Panc1 (cell line): ENCODE results near the gene ZBTB34. TPM values are rescaled to one million over a fixed set of nuclear protein-coding genes. Genes with fewer than 3 reads are reported as not detected.

Source experiments
- ATAC-seq: fragments of 200-7000 bp; cut with Tn5 transposase; 2 replicates; pipeline ENCODE4 v1.9.1; 2020; ENCODE audit warnings: mild to moderate bottlenecking, moderate library complexity
- Bru-seq: library from RNA; stranded (reverse); fragments of 400-500 nt; gene quantifications from one replicate; lab custom pipeline; 2021; lab: Mats Ljungman, UMichigan
- BruChase-seq, 2 experiments: library from RNA; stranded (reverse); fragments of 400-500 nt; gene quantifications; one replicate each; lab custom pipeline; 2021; lab: Mats Ljungman, UMichigan
- BruUV-seq: library from RNA; stranded (reverse); fragments of 400-500 nt; replicated peaks from 2 replicates; lab custom pipeline; 2021; lab: Mats Ljungman, UMichigan
- CTCF ChIA-PET: fragments of 300-600 bp; sonication (Branson Sonifier 250); formaldehyde crosslinking; loops from one replicate; lab custom pipeline; 2022; ENCODE audit warnings: antibody characterized with exemption; lab: Charles Lee
- POLR2A ChIA-PET: fragments of 300-600 bp; sonication (Branson Sonifier 250); formaldehyde crosslinking; loops from one replicate; lab custom pipeline; 2022; ENCODE audit warnings: antibody characterized with exemption; lab: Charles Lee
- DNase-seq: peaks from one replicate; pipeline ENCODE4 v3.0.0-alpha.2; 2010; ENCODE audit warnings: low read depth, low spot score
- H3K27ac ChIP-seq: 2 replicates; pipeline ENCODE4 v1.5.1; 2011; ENCODE audit warnings: mild to moderate bottlenecking, low read length, inconsistent platforms
- H3K27me3 ChIP-seq: fragments of 200-500 bp; sonication (Bioruptor generic); 2 replicates; pipeline ENCODE4 v1.6.0; 2014; ENCODE audit warnings: low read length, inconsistent platforms; ENCODE audit not compliant: control insufficient read depth, insufficient read depth
- H3K36me3 ChIP-seq: fragments of 200-500 bp; sonication (Bioruptor generic); 2 replicates; pipeline ENCODE4 v1.5.1; 2014; ENCODE audit warnings: inconsistent platforms, mild to moderate bottlenecking, low read length, moderate library complexity; ENCODE audit not compliant: control insufficient read depth, insufficient read depth
- H3K4me1 ChIP-seq: 2 replicates; pipeline ENCODE4 v1.5.1; 2011; ENCODE audit warnings: inconsistent platforms, mild to moderate bottlenecking, low read length, moderate library complexity; ENCODE audit not compliant: control insufficient read depth, insufficient read depth
- H3K4me3 ChIP-seq, 2 experiments: 2 replicates each; pipeline ENCODE4 v1.5.1; 2011 to 2012; ENCODE audit warnings: low read depth in 2 of 2, low read length in 2 of 2, mild to moderate bottlenecking in 2 of 2, inconsistent platforms in 1 of 2, moderate library complexity in 1 of 2
- H3K9me3 ChIP-seq: fragments of 200-500 bp; sonication (Bioruptor generic); 2 replicates; pipeline ENCODE4 v1.5.1; 2014; ENCODE audit warnings: low read depth, mild to moderate bottlenecking, inconsistent platforms, low read length, moderate library complexity; ENCODE audit not compliant: control insufficient read depth, insufficient read depth
- POLR2AphosphoS5 ChIP-seq: IDR thresholded peaks from 2 replicates; pipeline ENCODE4 v1.6.1; 2012; ENCODE audit warnings: mild to moderate bottlenecking, low read depth, low read length, moderate library complexity
- SIN3A ChIP-seq: IDR thresholded peaks from 2 replicates; pipeline ENCODE4 v1.6.1; 2012; ENCODE audit warnings: low read depth, mild to moderate bottlenecking, low read length, moderate library complexity, borderline replicate concordance; ENCODE audit not compliant: insufficient read depth
- in situ Hi-C: cut with HindIII; loops from 2 replicates; pipeline ENCODE4 v1.10.0; 2016; ENCODE audit warnings: low sequenced_read_pairs, low pct_unique_long_range_greater_than_20kb
- intact Hi-C: fragments of 100-400 bp; cut with micrococcal nuclease; formaldehyde crosslinking; loops from one replicate; pipeline ENCODE4 v1.10.0; 2022; ENCODE audit not compliant: unreplicated experiment
- long read RNA-seq: library from polyadenylated mRNA; unstranded; transcript quantifications from one replicate; pipeline ENCODE4 v2.0.0, GENCODE V29; 2021; ENCODE audit not compliant: unreplicated experiment
- polyA plus RNA-seq: library from polyadenylated mRNA; unstranded; fragments of >200 nt; gene quantifications from one replicate; pipeline ENCODE4 v1.2.1, GENCODE V29; 2012; ENCODE audit warnings: missing spikeins; ENCODE audit not compliant: insufficient read length
- total RNA-seq: library from RNA; stranded (reverse); gene quantifications from one replicate; pipeline ENCODE4 v1.2.1, GENCODE V29; 2021; ENCODE audit not compliant: unreplicated experiment
- TF ChIP-seq, protein P1 (sequence below): fragments of 450-650 bp; IDR thresholded peaks from 2 replicates; pipeline ENCODE4 v1.5.1; 2017; ENCODE audit warnings: mild to moderate bottlenecking

Gene ZBTB34, protein sequence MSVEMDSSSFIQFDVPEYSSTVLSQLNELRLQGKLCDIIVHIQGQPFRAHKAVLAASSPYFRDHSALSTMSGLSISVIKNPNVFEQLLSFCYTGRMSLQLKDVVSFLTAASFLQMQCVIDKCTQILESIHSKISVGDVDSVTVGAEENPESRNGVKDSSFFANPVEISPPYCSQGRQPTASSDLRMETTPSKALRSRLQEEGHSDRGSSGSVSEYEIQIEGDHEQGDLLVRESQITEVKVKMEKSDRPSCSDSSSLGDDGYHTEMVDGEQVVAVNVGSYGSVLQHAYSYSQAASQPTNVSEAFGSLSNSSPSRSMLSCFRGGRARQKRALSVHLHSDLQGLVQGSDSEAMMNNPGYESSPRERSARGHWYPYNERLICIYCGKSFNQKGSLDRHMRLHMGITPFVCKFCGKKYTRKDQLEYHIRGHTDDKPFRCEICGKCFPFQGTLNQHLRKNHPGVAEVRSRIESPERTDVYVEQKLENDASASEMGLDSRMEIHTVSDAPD
- total RNA-seq (5.5 TPM), Bru-seq, nascent RNA (percentile 71 among the genes with signal in this experiment), BruChase-seq, experiment 1, labeled RNA remaining after a 2-hour chase (percentile 76 among the genes with signal in this experiment), BruChase-seq, experiment 2, labeled RNA remaining after a 6-hour chase (percentile 62 among the genes with signal in this experiment)
- polyA plus RNA-seq: 1.6 TPM
- long read RNA-seq, full-length matches to known transcripts: 9 of 10 reads
- long read RNA-seq, partial matches to known transcripts: 0 of 10 reads
- long read RNA-seq, other reads (novel, unspliced or antisense): 1 of 10 reads

DNA sequence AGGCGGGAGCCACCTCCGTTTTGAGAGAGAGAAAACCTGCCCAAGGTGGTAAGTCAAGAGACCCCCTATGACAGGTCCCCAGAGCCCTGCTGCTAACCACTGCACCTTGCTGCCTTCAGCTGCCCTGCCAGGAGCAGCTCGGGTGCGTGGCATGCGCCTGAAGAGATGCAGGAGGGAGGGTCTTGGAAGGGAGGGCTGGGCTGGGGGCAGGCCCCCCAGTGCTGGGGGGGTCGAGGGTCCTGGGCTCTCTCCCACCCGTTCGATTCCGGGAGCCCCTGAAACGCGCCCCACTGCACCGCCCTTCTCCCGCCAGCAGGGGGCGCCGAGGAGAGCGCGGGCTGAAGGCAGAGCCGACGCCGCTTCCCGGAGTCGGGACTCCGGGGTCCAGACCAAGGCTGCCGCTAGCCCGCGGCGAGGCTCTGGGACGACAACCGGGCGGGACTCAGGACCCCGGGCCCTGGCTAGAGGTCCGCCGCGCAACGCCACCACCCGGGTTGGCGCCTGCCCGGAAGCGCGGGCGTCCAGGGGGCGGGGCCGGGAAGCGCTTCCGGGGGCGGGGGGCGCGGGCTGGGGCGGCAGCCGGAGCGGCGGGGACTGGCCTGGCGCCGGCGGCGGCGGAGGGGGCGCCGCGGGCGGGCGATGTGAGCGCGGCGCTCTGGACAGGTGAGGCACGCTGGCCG lies at the start of gene ZBTB34:
Gene ZBTB34, plus strand, starts transcription at position 563 of the 680 bp plus-strand sequence. CDS start 18,761 bp downstream, outside the sequence.
- Histone ChIP-seq H3K27ac (peak within 1 kb of the TSS; percentile 54), H3K9me3 (no peaks in the 10 kb centered on the region), H3K27me3 (no peaks in the 10 kb centered on the region), H3K36me3 (peaks cover 4% of the 10 kb centered on the region; the same call in 1 of the 2 replicates), H3K4me3 (peak within 1 kb of the TSS; percentile 71 to 81), H3K4me1 (peaks cover 17% of the 10 kb centered on the region)
- peak; percentile 12 for DNase-seq
- TF ChIP-seq, protein P1, sequence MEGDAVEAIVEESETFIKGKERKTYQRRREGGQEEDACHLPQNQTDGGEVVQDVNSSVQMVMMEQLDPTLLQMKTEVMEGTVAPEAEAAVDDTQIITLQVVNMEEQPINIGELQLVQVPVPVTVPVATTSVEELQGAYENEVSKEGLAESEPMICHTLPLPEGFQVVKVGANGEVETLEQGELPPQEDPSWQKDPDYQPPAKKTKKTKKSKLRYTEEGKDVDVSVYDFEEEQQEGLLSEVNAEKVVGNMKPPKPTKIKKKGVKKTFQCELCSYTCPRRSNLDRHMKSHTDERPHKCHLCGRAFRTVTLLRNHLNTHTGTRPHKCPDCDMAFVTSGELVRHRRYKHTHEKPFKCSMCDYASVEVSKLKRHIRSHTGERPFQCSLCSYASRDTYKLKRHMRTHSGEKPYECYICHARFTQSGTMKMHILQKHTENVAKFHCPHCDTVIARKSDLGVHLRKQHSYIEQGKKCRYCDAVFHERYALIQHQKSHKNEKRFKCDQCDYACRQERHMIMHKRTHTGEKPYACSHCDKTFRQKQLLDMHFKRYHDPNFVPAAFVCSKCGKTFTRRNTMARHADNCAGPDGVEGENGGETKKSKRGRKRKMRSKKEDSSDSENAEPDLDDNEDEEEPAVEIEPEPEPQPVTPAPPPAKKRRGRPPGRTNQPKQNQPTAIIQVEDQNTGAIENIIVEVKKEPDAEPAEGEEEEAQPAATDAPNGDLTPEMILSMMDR: peak; percentile 99
- TF ChIP-seq POLR2AphosphoS5: peak; percentile 79
- TF ChIP-seq SIN3A: no peak
- ChIA-PET CTCF (interaction anchor here (0.5 to 0.8 kb wide), 3 partner anchors 47 to 1706 kb away, joined by 5 to 7 read pairs (median 6); no protein-coding TSS in a partner anchor), POLR2A (interaction anchor here (0.6 kb wide), 1 partner anchor 243 kb away, joined by 8 read pairs; no protein-coding TSS in a partner anchor)
- ATAC-seq: peak; percentile 89
- BruUV-seq: no TSS peak
- in situ Hi-C loops: no loop called here
- intact Hi-C loops: no loop called here

DNA sequence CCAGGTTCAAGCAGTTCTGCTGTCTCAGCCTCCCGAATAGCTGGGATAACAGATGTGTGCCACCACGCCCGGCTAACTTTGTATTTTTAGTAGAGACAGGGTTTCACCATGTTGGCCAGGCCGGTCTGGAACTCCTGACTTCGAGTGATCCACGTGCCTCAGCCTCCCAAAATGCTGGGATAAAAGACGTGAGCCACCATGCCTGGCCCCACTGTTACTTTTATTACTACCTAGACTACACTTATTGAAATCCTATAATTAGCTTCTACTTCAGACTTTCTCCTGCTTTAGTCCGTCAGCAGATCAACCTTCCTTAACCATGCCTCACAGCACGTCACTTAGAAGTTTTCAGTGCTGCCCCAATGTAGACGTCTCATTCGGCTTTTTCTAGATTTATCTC lies 47.4 kb upstream of the ZBTB34 start:
- H3K27ac ChIP-seq: no peak overlapping the region
- peaks cover 4% of the 10 kb centered on the region; the same call in 1 of the 2 replicates for H3K36me3 ChIP-seq
- DNase-seq (no peak), ATAC-seq (no peak)
- no peaks in the 10 kb centered on the region; the same call in 1 of the 2 replicates for H3K9me3 ChIP-seq
- TF ChIP-seq, protein P1: no peak
- no peak for TF ChIP-seq SIN3A
- ChIA-PET CTCF (interaction anchor here (0.7 kb wide), 1 partner anchor 48 kb away, joined by 6 read pairs; the partner anchor contains the start of gene ZBTB34), POLR2A (no interaction called here)
- no peak overlapping the region for H3K4me3 ChIP-seq
- BruUV-seq: no TSS peak
- in situ Hi-C loops: no loop called here
- H3K27me3 ChIP-seq: no peaks in the 10 kb centered on the region
- no peaks in the 10 kb centered on the region; the same call in 1 of the 2 replicates for H3K4me1 ChIP-seq
- intact Hi-C loops: no loop called here
